Raji (cell line): Measurements from ENCODE around the gene KTN1.

Source experiments
- POLR2A ChIP-seq: IDR thresholded peaks from 2 replicates; pipeline ENCODE4 v1.6.1; 2011; ENCODE audit warnings: low read depth, low read length, control low read depth; ENCODE audit not compliant: insufficient read depth

Gene KTN1

GRCh38 chr14:55733599-55733998 is 153.6 kb downstream of the KTN1 start:
- no peak for TF ChIP-seq POLR2A
